Peyer's patch (tissue), 4 donors: Measurements from ENCODE around the gene ABCC8.

ENCODE experiments used
- CTCF ChIP-seq, 6 experiments: fragments of 450-650 bp in 4 of 6; fragments of 200-600 bp in 2 of 6; sonication (generic) in 1 of 6; IDR thresholded peaks; one replicate each; pipeline ENCODE4 v1.5.1; 2017 to 2019; ENCODE audit warnings: antibody characterized with exemption in 6 of 6, mild to moderate bottlenecking in 3 of 6, moderate library complexity in 1 of 6
- POLR2A ChIP-seq, 2 donors: fragments of 450-650 bp; IDR thresholded peaks; one replicate each; pipeline ENCODE4 v1.5.1; 2017; ENCODE audit warnings: antibody characterized with exemption in 2 of 2, mild to moderate bottlenecking in 2 of 2, moderate library complexity in 2 of 2

GRCh38 chr11:17391493-17392355 is 84.9 kb downstream of the ABCC8 start:
- no peak for TF ChIP-seq CTCF (IDR thresholded peaks at IDR 0.05)
- no peak for TF ChIP-seq POLR2A (IDR thresholded peaks at IDR 0.05)
